IPS DF 19.7 (cell line): ENCODE measurements around the gene FSIP1.

Experiments
- DNase-seq: peaks from one replicate; pipeline ENCODE4 v3.0.0-alpha.2; 2013; ENCODE audit warnings: low read depth, low spot score

FSIP1 gene

DNA sequence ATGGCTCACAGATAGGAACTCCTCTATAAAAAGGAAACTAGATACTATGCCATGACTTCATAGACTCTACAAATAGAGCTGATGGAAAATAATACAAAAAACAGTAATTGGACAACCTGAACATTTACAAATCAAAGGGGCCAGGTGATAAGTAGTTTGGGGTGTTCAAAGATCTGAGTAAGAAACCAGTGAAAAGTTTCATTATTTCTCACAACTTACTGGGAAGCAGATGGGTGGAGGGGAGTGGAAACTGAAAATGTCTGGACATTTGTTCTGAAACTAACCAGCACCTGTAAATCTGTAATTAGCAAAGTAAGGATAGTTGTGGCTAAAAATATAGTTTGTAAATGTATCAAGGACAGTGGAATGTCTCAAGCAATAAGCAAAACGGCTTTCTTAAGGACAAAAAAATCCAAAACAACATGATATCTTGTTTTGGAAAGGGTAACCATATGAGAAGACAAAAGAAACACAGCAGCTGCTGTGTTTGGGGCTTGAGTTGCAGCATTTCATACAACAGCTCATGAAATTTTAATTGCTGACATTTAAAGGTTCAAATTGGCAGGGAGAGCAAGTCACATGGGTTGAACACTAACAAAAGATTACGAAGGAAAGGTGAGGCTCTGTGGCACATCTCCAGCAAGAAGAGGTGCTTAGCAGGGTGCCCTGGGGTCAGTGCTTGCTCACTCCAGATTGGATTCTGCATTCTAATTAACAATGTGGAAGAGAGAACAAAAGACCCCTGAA is 228.5 kb downstream of the FSIP1 start:
- no peak for DNase-seq

DNA sequence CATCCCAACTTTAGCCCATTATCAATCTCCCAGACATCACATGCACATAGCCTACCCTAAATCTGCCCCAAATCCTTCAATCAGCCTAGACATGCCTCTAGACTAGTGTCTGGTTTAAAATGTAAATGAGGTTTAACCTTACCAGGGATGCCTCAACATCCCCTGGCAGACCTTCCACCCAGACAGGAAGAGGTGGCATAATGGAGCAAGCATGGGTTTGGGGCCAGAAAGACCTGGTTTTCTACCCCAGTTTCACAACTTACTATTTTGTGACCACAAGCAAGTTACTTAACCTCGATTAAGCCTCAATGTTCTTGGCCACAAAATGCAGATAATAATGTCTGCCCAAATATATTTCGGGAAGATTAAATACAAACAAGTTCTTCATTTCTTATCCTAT is 230.1 kb downstream of the FSIP1 start:
- DNase-seq = no peak

DNA sequence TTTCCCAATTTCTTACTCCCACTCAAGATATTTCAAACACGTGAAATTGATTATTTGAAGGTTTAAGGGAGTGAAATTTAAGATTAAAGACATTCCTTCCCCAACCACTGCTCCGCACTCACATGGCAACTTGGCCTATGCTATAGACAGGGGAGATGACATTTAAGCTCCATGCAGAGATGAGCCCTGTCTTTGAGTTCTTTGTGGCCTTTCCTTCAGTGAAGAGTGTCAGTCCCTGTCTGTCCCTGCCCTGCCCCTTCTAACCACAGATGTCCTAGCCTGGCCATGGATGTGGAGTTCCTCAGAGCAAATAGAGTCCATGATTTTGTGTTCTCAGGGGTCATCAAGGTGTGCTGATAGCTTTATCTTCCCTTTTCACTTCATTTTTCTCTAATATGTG is 231.2 kb downstream of the FSIP1 start:
- no peak for DNase-seq
